ENCODE measurements around the gene SHISA5. TPM values are rescaled to one million over a fixed set of nuclear protein-coding genes. Genes with fewer than 3 reads are reported as not detected.

Gene SHISA5
- polyA plus RNA-seq, 2 of the 4 experiments (the other 2 are of a cell fraction) = 87.5 to 94.3 TPM

DNA sequence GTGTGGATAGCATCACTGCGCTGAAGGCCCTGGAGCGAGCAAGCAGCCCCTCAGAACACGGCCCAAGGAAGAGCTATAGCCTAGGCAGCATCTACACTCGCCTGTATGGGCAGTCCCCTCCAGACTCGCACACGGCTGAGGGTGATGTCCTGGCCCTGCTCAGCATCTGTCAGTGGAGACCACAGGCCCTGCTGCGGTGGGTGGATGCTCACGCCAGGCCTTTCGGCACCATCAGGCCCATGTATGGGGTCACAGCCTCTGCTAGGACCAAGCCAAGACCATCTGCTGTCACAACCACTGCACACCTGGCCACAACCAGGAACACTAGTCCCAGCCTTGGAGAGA, 36.9 kb downstream of the SHISA5 start:
- H3K9me3 ChIP-seq = no peaks in the 10 kb centered on the region
- TF ChIP-seq SMC3 (IDR thresholded peaks at IDR 0.05) (no peak), HEYL (CRISPR knock-in tag; IDR thresholded peaks at IDR 0.05) (no peak), ATOH8 (CRISPR knock-in tag; IDR thresholded peaks at IDR 0.05; ENCODE audit: low read depth) (no peak), JUNB (IDR thresholded peaks at IDR 0.05) (no peak), NFE2L2 (conservative IDR thresholded peaks at IDR 0.05; ENCODE audit: low read length) (no peak), CEBPB (IDR thresholded peaks at IDR 0.05) (no peak), ELK1 (IDR thresholded peaks at IDR 0.05; ENCODE audit: low read depth, low read length) (no peak), FOSB (CRISPR knock-in tag; IDR thresholded peaks at IDR 0.05) (no peak), PBX3 (IDR thresholded peaks at IDR 0.05) (no peak), RCOR1 (IDR thresholded peaks at IDR 0.05; ENCODE audit: low read depth, low read length) (no peak), KDM1A (IDR thresholded peaks at IDR 0.05; ENCODE audit: low read depth) (no peak), MAFK (IDR thresholded peaks at IDR 0.05; ENCODE audit: partially characterized antibody) (no peak), EHF (CRISPR knock-in tag; IDR thresholded peaks at IDR 0.05) (no peak)
- TF ChIP-seq, protein P1, sequence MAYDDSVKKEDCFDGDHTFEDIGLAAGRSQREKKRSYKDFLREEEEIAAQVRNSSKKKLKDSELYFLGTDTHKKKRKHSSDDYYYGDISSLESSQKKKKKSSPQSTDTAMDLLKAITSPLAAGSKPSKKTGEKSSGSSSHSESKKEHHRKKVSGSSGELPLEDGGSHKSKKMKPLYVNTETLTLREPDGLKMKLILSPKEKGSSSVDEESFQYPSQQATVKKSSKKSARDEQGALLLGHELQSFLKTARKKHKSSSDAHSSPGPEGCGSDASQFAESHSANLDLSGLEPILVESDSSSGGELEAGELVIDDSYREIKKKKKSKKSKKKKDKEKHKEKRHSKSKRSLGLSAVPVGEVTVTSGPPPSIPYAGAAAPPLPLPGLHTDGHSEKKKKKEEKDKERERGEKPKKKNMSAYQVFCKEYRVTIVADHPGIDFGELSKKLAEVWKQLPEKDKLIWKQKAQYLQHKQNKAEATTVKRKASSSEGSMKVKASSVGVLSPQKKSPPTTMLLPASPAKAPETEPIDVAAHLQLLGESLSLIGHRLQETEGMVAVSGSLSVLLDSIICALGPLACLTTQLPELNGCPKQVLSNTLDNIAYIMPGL (CRISPR knock-in tag; IDR thresholded peaks at IDR 0.05; ENCODE audit: borderline replicate concordance) = no peak
- TF ChIP-seq, protein P2, sequence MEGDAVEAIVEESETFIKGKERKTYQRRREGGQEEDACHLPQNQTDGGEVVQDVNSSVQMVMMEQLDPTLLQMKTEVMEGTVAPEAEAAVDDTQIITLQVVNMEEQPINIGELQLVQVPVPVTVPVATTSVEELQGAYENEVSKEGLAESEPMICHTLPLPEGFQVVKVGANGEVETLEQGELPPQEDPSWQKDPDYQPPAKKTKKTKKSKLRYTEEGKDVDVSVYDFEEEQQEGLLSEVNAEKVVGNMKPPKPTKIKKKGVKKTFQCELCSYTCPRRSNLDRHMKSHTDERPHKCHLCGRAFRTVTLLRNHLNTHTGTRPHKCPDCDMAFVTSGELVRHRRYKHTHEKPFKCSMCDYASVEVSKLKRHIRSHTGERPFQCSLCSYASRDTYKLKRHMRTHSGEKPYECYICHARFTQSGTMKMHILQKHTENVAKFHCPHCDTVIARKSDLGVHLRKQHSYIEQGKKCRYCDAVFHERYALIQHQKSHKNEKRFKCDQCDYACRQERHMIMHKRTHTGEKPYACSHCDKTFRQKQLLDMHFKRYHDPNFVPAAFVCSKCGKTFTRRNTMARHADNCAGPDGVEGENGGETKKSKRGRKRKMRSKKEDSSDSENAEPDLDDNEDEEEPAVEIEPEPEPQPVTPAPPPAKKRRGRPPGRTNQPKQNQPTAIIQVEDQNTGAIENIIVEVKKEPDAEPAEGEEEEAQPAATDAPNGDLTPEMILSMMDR (IDR thresholded peaks at IDR 0.05) = no peak
- TF ChIP-seq, protein P3, sequence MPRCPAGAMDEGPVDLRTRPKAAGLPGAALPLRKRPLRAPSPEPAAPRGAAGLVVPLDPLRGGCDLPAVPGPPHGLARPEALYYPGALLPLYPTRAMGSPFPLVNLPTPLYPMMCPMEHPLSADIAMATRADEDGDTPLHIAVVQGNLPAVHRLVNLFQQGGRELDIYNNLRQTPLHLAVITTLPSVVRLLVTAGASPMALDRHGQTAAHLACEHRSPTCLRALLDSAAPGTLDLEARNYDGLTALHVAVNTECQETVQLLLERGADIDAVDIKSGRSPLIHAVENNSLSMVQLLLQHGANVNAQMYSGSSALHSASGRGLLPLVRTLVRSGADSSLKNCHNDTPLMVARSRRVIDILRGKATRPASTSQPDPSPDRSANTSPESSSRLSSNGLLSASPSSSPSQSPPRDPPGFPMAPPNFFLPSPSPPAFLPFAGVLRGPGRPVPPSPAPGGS (IDR thresholded peaks at IDR 0.05) = no peak
- TF ChIP-seq, protein P4, sequence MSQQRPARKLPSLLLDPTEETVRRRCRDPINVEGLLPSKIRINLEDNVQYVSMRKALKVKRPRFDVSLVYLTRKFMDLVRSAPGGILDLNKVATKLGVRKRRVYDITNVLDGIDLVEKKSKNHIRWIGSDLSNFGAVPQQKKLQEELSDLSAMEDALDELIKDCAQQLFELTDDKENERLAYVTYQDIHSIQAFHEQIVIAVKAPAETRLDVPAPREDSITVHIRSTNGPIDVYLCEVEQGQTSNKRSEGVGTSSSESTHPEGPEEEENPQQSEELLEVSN (IDR thresholded peaks at IDR 0.05; ENCODE audit: borderline replicate concordance, low read depth) = no peak
- peaks cover 52% of the 10 kb centered on the region for H3K4me1 ChIP-seq
- FAIRE-seq (no peak), DNase-seq (ENCODE audit: low read depth in 1 of 2, low spot score in 1 of 2) (no peak), ATAC-seq (no peak)
- CTCF ChIA-PET = interaction anchor here (0.6 to 3.3 kb wide), 2 partner anchors 31 to 41 kb away, joined by 5 to 15 read pairs; no protein-coding TSS in a partner anchor
- H3K4me2 ChIP-seq = peak overlapping the region; percentile 91
- H3K4me3 ChIP-seq = no peak overlapping the region
- WGBS (ENCODE audit: missing lambda C conversion rate) = 100% methylated on average over 4 of the region's 9 CpGs
- POLR2A ChIA-PET = no interaction called here
- H3K27ac ChIP-seq = peak overlapping the region; percentile 96 to 99; a peak in 4 of 6 replicates

Measured in A549 (cell line).